Memory B cell (primary cell): ENCODE results near the gene SLC16A3.
A peak's percentile ranks its signal among the peaks of the same experiment; 100 is the strongest.

Experiments used
- ATAC-seq: fragments of 150-1000 bp; cut with Tn5 transposase; 2 replicates; pipeline ENCODE4 v1.10.0; 2021; ENCODE audit warnings: low read depth, mild to moderate bottlenecking, moderate library complexity
- DNase-seq, 2 donors: peaks; one replicate each; pipeline ENCODE4 v3.0.0; 2022; ENCODE audit warnings: low spot score in 2 of 2
- H3K27ac Mint-ChIP-seq: one replicate; pipeline ENCODE4 v1.8.0; 2022; ENCODE audit warnings: mild to moderate bottlenecking, moderate library complexity, mixed read lengths
- H3K27me3 Mint-ChIP-seq: one replicate; pipeline ENCODE4 v1.8.0; 2022; ENCODE audit warnings: mixed read lengths
- H3K36me3 Mint-ChIP-seq: one replicate; pipeline ENCODE4 v1.8.0; 2022; ENCODE audit warnings: mild to moderate bottlenecking, mixed read lengths
- H3K4me1 Mint-ChIP-seq: one replicate; pipeline ENCODE4 v1.8.0; 2022; ENCODE audit warnings: mixed read lengths
- H3K4me3 Mint-ChIP-seq: one replicate; pipeline ENCODE4 v1.8.0; 2022; ENCODE audit warnings: mild to moderate bottlenecking, moderate library complexity, mixed read lengths
- H3K9me3 Mint-ChIP-seq: one replicate; pipeline ENCODE4 v1.8.0; 2022; ENCODE audit warnings: mixed read lengths

Gene SLC16A3

DNA sequence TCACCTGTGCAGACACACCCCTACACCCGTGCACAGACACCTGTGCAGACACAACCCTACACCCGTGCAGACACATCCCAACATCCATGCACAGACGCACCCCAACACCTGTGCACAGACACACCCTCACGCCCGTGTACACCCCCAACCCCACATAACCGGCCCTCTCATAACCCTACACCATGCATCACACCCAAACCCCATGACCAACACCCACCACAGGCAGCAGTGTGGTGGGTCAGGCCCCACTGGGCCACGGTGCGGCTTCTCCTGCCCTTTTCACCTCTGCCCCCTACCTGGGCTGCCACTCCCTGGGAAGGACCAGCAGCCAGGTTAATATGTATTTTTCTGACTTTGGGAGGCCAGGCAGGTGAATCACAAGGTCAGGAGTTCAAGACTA is 4.2 kb upstream of the SLC16A3 start:
- Mint-ChIP-seq H3K4me1 (peaks cover 7% of the 10 kb centered on the region), H3K4me3 (no peak overlapping the region), H3K36me3 (no peaks in the 10 kb centered on the region), H3K9me3 (no peaks in the 10 kb centered on the region), H3K27ac (no peak overlapping the region), H3K27me3 (no peaks in the 10 kb centered on the region)
- no peak for DNase-seq
- no peak for ATAC-seq

GRCh38 chr17:82225368-82226029 is 3.3 kb upstream of the SLC16A3 start:
- H3K27ac Mint-ChIP-seq = no peak overlapping the region
- no peak overlapping the region for H3K4me3 Mint-ChIP-seq
- H3K27me3 Mint-ChIP-seq = no peaks in the 10 kb centered on the region

DNA sequence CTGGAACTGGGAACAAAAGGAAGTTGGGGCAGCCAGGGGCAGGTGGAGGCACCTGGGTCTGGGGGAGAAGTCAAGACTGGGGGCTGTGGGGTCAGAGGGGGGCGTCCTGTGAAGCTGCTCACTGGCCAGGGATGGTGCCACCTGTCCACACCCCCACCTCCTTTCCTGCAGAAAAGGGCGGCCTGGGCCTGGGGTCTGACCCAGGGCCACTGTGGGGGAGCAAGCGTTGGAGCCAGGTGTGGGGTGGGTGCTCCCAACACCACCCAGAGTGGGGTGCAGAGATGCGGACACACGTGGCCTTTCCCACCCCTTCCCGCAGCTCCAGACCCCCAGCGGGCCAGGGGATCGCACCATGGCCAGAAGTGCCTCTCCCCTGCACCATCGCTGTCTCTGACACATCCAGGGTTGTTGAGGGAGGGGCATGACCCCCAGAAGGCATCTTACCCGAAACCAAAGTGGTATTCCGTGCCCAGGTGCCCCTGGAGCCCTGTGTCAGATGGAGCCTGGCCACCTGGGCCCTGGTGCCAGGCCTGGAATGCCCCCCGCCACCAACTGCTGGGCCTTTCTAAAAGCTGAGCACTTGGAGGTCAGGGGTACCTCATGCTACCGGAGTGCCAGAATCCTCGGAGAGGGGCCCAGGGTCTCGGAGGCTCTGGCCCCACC is 2.6 kb upstream of the SLC16A3 start:
- H3K9me3 Mint-ChIP-seq = no peaks in the 10 kb centered on the region
- H3K4me3 Mint-ChIP-seq = no peak overlapping the region
- ATAC-seq (no peak), DNase-seq (no peak)
- H3K4me1 Mint-ChIP-seq = peaks cover 10% of the 10 kb centered on the region
- no peaks in the 10 kb centered on the region for H3K36me3 Mint-ChIP-seq
- no peak overlapping the region for H3K27ac Mint-ChIP-seq
- H3K27me3 Mint-ChIP-seq = no peaks in the 10 kb centered on the region

More at GRCh38 chr17:82225368-82226029, 3.3 kb upstream of the SLC16A3 start:
- H3K36me3 Mint-ChIP-seq = no peaks in the 10 kb centered on the region
- ATAC-seq (no peak), DNase-seq (no peak)
- no peaks in the 10 kb centered on the region for H3K9me3 Mint-ChIP-seq
- peaks cover 10% of the 10 kb centered on the region for H3K4me1 Mint-ChIP-seq

DNA sequence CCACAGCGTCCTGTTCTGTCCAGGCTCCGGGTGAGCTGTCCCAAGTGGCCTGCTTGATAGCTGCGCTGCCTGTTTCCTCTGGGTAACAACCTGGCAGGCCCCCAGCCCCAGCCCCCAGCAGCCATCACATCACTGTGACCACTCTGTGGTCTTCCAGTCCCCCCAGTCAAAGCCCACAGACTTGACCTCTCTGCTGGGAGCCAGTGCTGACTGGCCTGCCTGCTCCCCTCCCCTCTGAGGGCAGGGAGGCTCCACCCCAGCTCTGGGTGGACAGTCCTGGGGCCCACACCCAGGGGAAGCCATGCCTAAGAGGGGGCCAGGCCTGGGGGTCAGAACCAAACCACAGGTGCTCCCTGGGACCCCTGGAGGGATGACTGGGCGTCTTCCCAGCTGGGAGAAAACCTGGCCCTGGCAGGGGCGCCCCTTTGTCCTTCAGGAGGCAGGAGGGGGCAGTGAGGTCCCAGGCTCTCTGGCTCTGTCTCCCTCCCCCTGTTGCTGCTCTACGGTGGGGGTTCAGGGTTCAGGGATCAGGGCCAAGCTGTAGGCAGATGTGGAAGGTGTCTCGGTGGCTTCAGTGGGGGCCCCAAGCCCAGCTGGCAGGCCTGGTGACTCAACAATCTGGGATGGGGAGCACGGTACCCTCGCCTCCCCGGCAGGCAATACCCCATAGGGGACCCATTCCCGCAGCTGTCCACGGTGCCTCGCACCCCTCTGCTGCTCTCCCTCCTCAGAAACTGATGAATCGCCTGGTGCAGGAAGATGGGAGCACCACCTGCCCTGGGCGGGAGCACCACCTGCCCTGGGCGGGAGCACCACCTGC is 1.8 kb upstream of the SLC16A3 start:
- DNase-seq (no peak), ATAC-seq (no peak)
- Mint-ChIP-seq H3K27me3 (no peaks in the 10 kb centered on the region), H3K4me3 (peak overlapping the region; percentile 18), H3K9me3 (no peaks in the 10 kb centered on the region), H3K27ac (peak overlapping the region; percentile 96), H3K4me1 (peaks cover 10% of the 10 kb centered on the region), H3K36me3 (no peaks in the 10 kb centered on the region)

GRCh38 chr17:82227629-82228277 is 1.1 kb upstream of the SLC16A3 start:
- Mint-ChIP-seq H3K27me3 (no peaks in the 10 kb centered on the region), H3K9me3 (no peaks in the 10 kb centered on the region), H3K27ac (peak overlapping the region; percentile 96), H3K4me1 (peaks cover 10% of the 10 kb centered on the region), H3K36me3 (no peaks in the 10 kb centered on the region), H3K4me3 (peak overlapping the region; percentile 93)
- ATAC-seq (no peak), DNase-seq (no peak)

- no peaks in the 10 kb centered on the region for H3K9me3 Mint-ChIP-seq
- peak; percentile 55 to 63 for DNase-seq
Observed at GRCh38 chr17:82228278-82228841, 482 bp upstream of the SLC16A3 start.

GRCh38 chr17:82229698-82230608 is 1.1 kb downstream of the SLC16A3 start:
- no peak for ATAC-seq
- no peak for DNase-seq
- Mint-ChIP-seq H3K27me3 (no peaks in the 10 kb centered on the region), H3K36me3 (no peaks in the 10 kb centered on the region), H3K27ac (peak overlapping the region; percentile 79), H3K4me3 (peak overlapping the region; percentile 82), H3K4me1 (peaks cover 14% of the 10 kb centered on the region), H3K9me3 (no peaks in the 10 kb centered on the region)

More at GRCh38 chr17:82228278-82228841, 482 bp upstream of the SLC16A3 start:
- H3K27me3 Mint-ChIP-seq = no peaks in the 10 kb centered on the region
- H3K4me3 Mint-ChIP-seq = peak overlapping the region; percentile 93
- ATAC-seq = peak; percentile 63
- peaks cover 11% of the 10 kb centered on the region for H3K4me1 Mint-ChIP-seq
- H3K27ac Mint-ChIP-seq = peak overlapping the region; percentile 96
- H3K36me3 Mint-ChIP-seq = no peaks in the 10 kb centered on the region

GRCh38 chr17:82230609-82231311 is 1.9 kb downstream of the SLC16A3 start:
- ATAC-seq (peak; percentile 31), DNase-seq (peak; percentile 47 to 57)
- Mint-ChIP-seq H3K9me3 (no peaks in the 10 kb centered on the region), H3K4me3 (peak overlapping the region; percentile 82), H3K4me1 (peaks cover 14% of the 10 kb centered on the region), H3K27me3 (no peaks in the 10 kb centered on the region), H3K27ac (no peak overlapping the region), H3K36me3 (no peaks in the 10 kb centered on the region)

DNA sequence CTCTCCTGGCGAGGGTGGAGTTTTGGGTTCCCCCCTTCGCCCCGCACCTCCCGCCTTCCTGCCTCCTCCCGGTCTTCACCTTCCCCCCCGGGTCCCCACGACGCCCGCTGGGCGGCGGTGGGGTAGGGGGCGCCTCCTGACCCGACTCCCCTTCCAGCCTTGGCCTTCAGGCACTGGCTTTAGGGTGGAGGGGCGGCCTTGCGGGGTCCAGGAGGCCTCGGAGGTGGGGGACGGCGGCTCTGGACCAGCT is 2.4 kb downstream of the SLC16A3 start:
- H3K4me1 Mint-ChIP-seq = peaks cover 14% of the 10 kb centered on the region
- H3K9me3 Mint-ChIP-seq = no peaks in the 10 kb centered on the region
- ATAC-seq = peak; percentile 25
- no peaks in the 10 kb centered on the region for H3K36me3 Mint-ChIP-seq
- no peaks in the 10 kb centered on the region for H3K27me3 Mint-ChIP-seq
- no peak overlapping the region for H3K27ac Mint-ChIP-seq
- H3K4me3 Mint-ChIP-seq = peak overlapping the region; percentile 75
- peak in 1 of 2 donors; percentile 70 for DNase-seq

- Mint-ChIP-seq H3K9me3 (no peaks in the 10 kb centered on the region), H3K27me3 (no peaks in the 10 kb centered on the region), H3K4me1 (peaks cover 14% of the 10 kb centered on the region), H3K4me3 (peak overlapping the region; percentile 75), H3K27ac (no peak overlapping the region), H3K36me3 (no peaks in the 10 kb centered on the region)
- DNase-seq = peak in 1 of 2 donors; percentile 44
- ATAC-seq = no peak
Observed at GRCh38 chr17:82231562-82232321, 2.9 kb downstream of the SLC16A3 start.

DNA sequence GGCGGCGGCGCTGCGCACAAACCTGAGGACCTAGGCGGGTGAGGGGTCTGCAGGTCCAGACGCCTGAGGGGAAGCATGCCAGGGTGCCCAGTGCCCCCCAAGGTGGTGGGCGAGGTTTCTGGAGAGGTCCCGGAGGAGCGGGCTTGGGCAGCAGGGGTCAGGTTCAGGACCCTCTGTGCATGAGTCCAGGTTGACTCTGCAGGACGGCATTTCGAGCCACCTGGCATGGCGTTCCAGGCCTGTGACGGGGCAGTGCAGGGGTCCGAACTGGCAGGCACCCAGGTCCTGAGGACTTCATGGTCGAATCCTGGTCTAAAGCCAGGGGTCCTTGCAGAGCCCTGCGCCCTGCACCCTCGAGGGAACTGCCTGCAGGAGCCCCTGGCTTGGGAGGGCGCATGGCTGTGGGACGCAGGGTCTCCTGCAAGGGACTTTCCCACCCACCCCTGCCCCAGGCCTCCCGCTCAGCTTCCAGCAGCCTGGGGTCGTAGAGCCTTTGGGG is 3.5 kb downstream of the SLC16A3 start:
- Mint-ChIP-seq H3K9me3 (no peaks in the 10 kb centered on the region), H3K27ac (no peak overlapping the region), H3K4me3 (no peak overlapping the region), H3K27me3 (no peaks in the 10 kb centered on the region), H3K36me3 (no peaks in the 10 kb centered on the region), H3K4me1 (peaks cover 14% of the 10 kb centered on the region)
- ATAC-seq = no peak
- no peak for DNase-seq
